Endothelial cell of umbilical vein (primary cell): ENCODE measurements around the gene NDUFS6. TPM values are rescaled to one million over a fixed set of nuclear protein-coding genes. Genes with fewer than 3 reads are reported as not detected.

Experiments
- BruUV-seq: library from RNA; stranded (reverse); fragments of 400-500 nt; replicated peaks from 2 replicates; lab custom pipeline; 2021; lab: Mats Ljungman, UMichigan
- CTCF ChIA-PET: fragments of 300-600, 350-600 bp; sonication (Branson Sonifier 250); formaldehyde crosslinking; loops from one replicate; lab custom pipeline; 2021; ENCODE audit warnings: antibody characterized with exemption, inconsistent platforms; lab: Charles Lee
- POLR2A ChIA-PET: fragments of 300-600, 350-600 bp; sonication (Branson Sonifier 250); formaldehyde crosslinking; loops from one replicate; lab custom pipeline; 2021; ENCODE audit warnings: antibody characterized with exemption, inconsistent platforms; lab: Charles Lee
- DNase-seq: peaks from one replicate; pipeline ENCODE4 v3.0.0-alpha.2; 2011; ENCODE audit warnings: low read depth, low spot score
- FAIRE-seq: peaks from 2 replicates; lab custom pipeline; 2011; peaks lifted over from hg19 to GRCh38; lab: Jason Lieb, UNC
- H2AFZ ChIP-seq: 2 replicates; pipeline ENCODE4 v1.6.0; 2012; ENCODE audit warnings: low read depth, low read length, control low read depth, inconsistent platforms
- H3K27ac ChIP-seq: 2 replicates; pipeline ENCODE4 v1.5.1; 2011; ENCODE audit warnings: low read depth, mild to moderate bottlenecking, control low read depth, low read length, moderate library complexity; ENCODE audit not compliant: insufficient read depth
- H3K27me3 ChIP-seq, 2 experiments: 2 replicates each; pipeline versions ENCODE4 v1.6.0 to v1.6.1; 2011; ENCODE audit warnings: low read length in 2 of 2, mixed read lengths in 1 of 2; ENCODE audit not compliant: control insufficient read depth in 2 of 2, insufficient read depth in 2 of 2
- H3K36me3 ChIP-seq, 2 experiments: 2 replicates in 1 of 2; 3 replicates in 1 of 2; pipeline ENCODE4 v1.5.1; 2011; ENCODE audit warnings: low read length in 2 of 2, mild to moderate bottlenecking in 1 of 2, moderate library complexity in 1 of 2; ENCODE audit not compliant: control insufficient read depth in 2 of 2, insufficient read depth in 2 of 2; ENCODE audit errors: extremely low read depth in 1 of 2
- H3K4me1 ChIP-seq: 3 replicates; pipeline ENCODE4 v1.5.1; 2011; ENCODE audit warnings: mild to moderate bottlenecking, low read length; ENCODE audit not compliant: control insufficient read depth, insufficient read depth; ENCODE audit errors: extremely low read depth
- H3K4me2 ChIP-seq: 2 replicates; pipeline ENCODE4 v1.6.1; 2011; ENCODE audit warnings: low read length, control low read depth, mixed read lengths; ENCODE audit not compliant: insufficient read depth
- H3K4me3 ChIP-seq, 3 experiments: fragments of 200-600 bp in 1 of 3; sonication (generic), shearing (Covaris generic) in 1 of 3; replicated peaks in 1 of 3; 2 replicates each; pipeline ENCODE4 v1.5.1; 2011 to 2016; ENCODE audit warnings: control low read depth in 3 of 3, low read length in 3 of 3, mild to moderate bottlenecking in 2 of 3, inconsistent platforms in 1 of 3, low read depth in 1 of 3, moderate library complexity in 1 of 3; ENCODE audit not compliant: insufficient read depth in 1 of 3
- H3K79me2 ChIP-seq: 2 replicates; pipeline ENCODE4 v1.6.0; 2012; ENCODE audit warnings: low read length, inconsistent platforms; ENCODE audit not compliant: control insufficient read depth, insufficient read depth
- H3K9ac ChIP-seq: replicated peaks from 2 replicates; pipeline ENCODE3; 2011; ENCODE audit warnings: low read length, control low read depth; ENCODE audit not compliant: insufficient read depth; ENCODE audit errors: extremely low read depth
- H3K9me1 ChIP-seq: replicated peaks from 3 replicates; pipeline ENCODE4 v1.6.0; 2011; ENCODE audit warnings: mild to moderate bottlenecking, low read length; ENCODE audit not compliant: control insufficient read depth, insufficient read depth; ENCODE audit errors: extremely low read depth
- H3K9me3 ChIP-seq: replicated peaks from 2 replicates; pipeline ENCODE4 v1.5.1; 2012; ENCODE audit warnings: low read length, inconsistent platforms; ENCODE audit not compliant: control insufficient read depth, insufficient read depth
- H4K20me1 ChIP-seq: replicated peaks from 2 replicates; pipeline ENCODE3; 2011; ENCODE audit warnings: mild to moderate bottlenecking, low read length; ENCODE audit not compliant: control insufficient read depth, insufficient read depth; ENCODE audit errors: extremely low read depth
- EZH2 ChIP-seq: IDR thresholded peaks from 2 replicates; pipeline ENCODE4 v1.6.1; 2012; ENCODE audit warnings: borderline replicate concordance, low read depth, mild to moderate bottlenecking, moderate library complexity, low read length, inconsistent platforms; ENCODE audit not compliant: severe bottlenecking
- FOS ChIP-seq: IDR thresholded peaks from 2 replicates; pipeline ENCODE4 v1.6.1; 2011; ENCODE audit warnings: mild to moderate bottlenecking, low read length, moderate library complexity, borderline replicate concordance; ENCODE audit not compliant: insufficient read depth
- GATA2 ChIP-seq: IDR thresholded peaks from 2 replicates; pipeline ENCODE4 v1.7.0; 2011; ENCODE audit warnings: low read depth, mild to moderate bottlenecking, moderate library complexity, mixed read lengths, low read length; ENCODE audit not compliant: insufficient read length, insufficient read depth
- JUN ChIP-seq: IDR thresholded peaks from 2 replicates; pipeline ENCODE4 v1.6.1; 2011; ENCODE audit warnings: borderline replicate concordance, low read depth; ENCODE audit not compliant: insufficient read length, insufficient read depth
- MYC ChIP-seq: IDR thresholded peaks from one replicate; pipeline ENCODE4 v1.6.1; 2011; ENCODE audit warnings: mild to moderate bottlenecking, low read depth, low read length
- POLR2A ChIP-seq: IDR thresholded peaks from 2 replicates; pipeline ENCODE4 v1.6.1; 2012; ENCODE audit warnings: low read depth, mild to moderate bottlenecking, control low read depth, low read length
- POLR2AphosphoS5 ChIP-seq: IDR thresholded peaks from 2 replicates; pipeline ENCODE4 v1.6.1; 2012; ENCODE audit warnings: low read depth, mild to moderate bottlenecking, control low read depth, low read length, moderate library complexity; ENCODE audit not compliant: insufficient read depth
- dilution Hi-C: fragments of 300-500 bp; cut with MboI; formaldehyde crosslinking; loops from one replicate; pipeline ENCODE4 v1.15.0; 2019; ENCODE audit warnings: low sequenced_read_pairs; ENCODE audit not compliant: extremely low pct_ligation_motif_present
- intact Hi-C: fragments of 100-400 bp; cut with micrococcal nuclease; formaldehyde crosslinking; loops from one replicate; pipeline ENCODE4 v1.10.0; 2022
- polyA plus RNA-seq, 4 experiments: library from polyadenylated mRNA; depleted of rRNA in 3 of 4; stranded (reverse) in 3 of 4; unstranded in 1 of 4; fragments of >200 nt; gene quantifications; 2 replicates each; pipeline versions ENCODE4 v1.2.1 to v1.2.3, GENCODE V29; 2011 to 2012; ENCODE audit warnings: missing spikeins in 1 of 4
- total RNA-seq: library from RNA; stranded (reverse); gene quantifications from 2 replicates; pipeline ENCODE4 v1.2.3, GENCODE V29; 2021
- TF ChIP-seq, protein P1 (sequence below): IDR thresholded peaks from 2 replicates; pipeline ENCODE4 v1.6.1; 2011; ENCODE audit not compliant: insufficient read depth, insufficient read length
- TF ChIP-seq, protein P2 (sequence below), 2 donors: IDR thresholded peaks; 1 replicate in 1 of 2; 2 replicates in 1 of 2; pipeline ENCODE4 v1.5.1; 2011; ENCODE audit warnings: low read length in 2 of 2, mild to moderate bottlenecking in 2 of 2, moderate library complexity in 2 of 2, control low read depth in 1 of 2, inconsistent platforms in 1 of 2, low read depth in 1 of 2; ENCODE audit not compliant: insufficient read depth in 1 of 2; ENCODE audit errors: extremely low read depth in 1 of 2

NDUFS6 gene
- total and polyA plus RNA-seq, 2 donors (not counting 3 experiments of a cell fraction or from before 2014, with no cell fraction given), result 42.5 to 127 TPM

GRCh38 chr5:1836891-1837880, 36.0 kb downstream of the NDUFS6 start:
- no peak overlapping the region for H2AFZ ChIP-seq
- no TSS peak for BruUV-seq
- H3K9me3 ChIP-seq, result no peaks in the 10 kb centered on the region
- H3K27ac ChIP-seq, result no peak overlapping the region
- DNase-seq (no peak), FAIRE-seq (no peak)
- no peaks in the 10 kb centered on the region for H3K36me3 ChIP-seq
- H3K9ac ChIP-seq, result no peak overlapping the region
- no peak overlapping the region for H3K4me2 ChIP-seq
- H4K20me1 ChIP-seq, result no peaks in the 10 kb centered on the region
- TF ChIP-seq JUN, result no peak
- TF ChIP-seq POLR2A, result no peak
- no peak for TF ChIP-seq MYC
- no peak for TF ChIP-seq GATA2
- TF ChIP-seq, protein P1, sequence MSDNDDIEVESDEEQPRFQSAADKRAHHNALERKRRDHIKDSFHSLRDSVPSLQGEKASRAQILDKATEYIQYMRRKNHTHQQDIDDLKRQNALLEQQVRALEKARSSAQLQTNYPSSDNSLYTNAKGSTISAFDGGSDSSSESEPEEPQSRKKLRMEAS, result no peak
- TF ChIP-seq EZH2, result no peak
- no peak for TF ChIP-seq FOS
- TF ChIP-seq, protein P2, sequence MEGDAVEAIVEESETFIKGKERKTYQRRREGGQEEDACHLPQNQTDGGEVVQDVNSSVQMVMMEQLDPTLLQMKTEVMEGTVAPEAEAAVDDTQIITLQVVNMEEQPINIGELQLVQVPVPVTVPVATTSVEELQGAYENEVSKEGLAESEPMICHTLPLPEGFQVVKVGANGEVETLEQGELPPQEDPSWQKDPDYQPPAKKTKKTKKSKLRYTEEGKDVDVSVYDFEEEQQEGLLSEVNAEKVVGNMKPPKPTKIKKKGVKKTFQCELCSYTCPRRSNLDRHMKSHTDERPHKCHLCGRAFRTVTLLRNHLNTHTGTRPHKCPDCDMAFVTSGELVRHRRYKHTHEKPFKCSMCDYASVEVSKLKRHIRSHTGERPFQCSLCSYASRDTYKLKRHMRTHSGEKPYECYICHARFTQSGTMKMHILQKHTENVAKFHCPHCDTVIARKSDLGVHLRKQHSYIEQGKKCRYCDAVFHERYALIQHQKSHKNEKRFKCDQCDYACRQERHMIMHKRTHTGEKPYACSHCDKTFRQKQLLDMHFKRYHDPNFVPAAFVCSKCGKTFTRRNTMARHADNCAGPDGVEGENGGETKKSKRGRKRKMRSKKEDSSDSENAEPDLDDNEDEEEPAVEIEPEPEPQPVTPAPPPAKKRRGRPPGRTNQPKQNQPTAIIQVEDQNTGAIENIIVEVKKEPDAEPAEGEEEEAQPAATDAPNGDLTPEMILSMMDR (IDR thresholded peaks at IDR 0.05; ENCODE audit: extremely low read depth in 1 of 2, insufficient read depth in 1 of 2, low read depth in 1 of 2, low read length in 2 of 2), result no peak
- TF ChIP-seq POLR2AphosphoS5, result no peak
- dilution Hi-C loops, result no loop called here
- H3K27me3 ChIP-seq, result no peaks in the 10 kb centered on the region
- POLR2A ChIA-PET, result no interaction called here
- H3K9me1 ChIP-seq, result no peaks in the 10 kb centered on the region
- intact Hi-C loops, result no loop called here
- H3K4me1 ChIP-seq, result no peaks in the 10 kb centered on the region
- H3K4me3 ChIP-seq, result no peak overlapping the region
- H3K79me2 ChIP-seq, result no peaks in the 10 kb centered on the region
- CTCF ChIA-PET, result no interaction called here
